AG09319 (cell line): ENCODE measurements around the gene LARP6.
"Not testable (repeated sequence)": the region's sequence is repeated elsewhere in the genome, so short reads cannot be mapped to it uniquely, and the experiment has no call there.

Source experiments
- DNase-seq: peaks from one replicate; pipeline ENCODE4 v3.0.0-alpha.2; 2010; ENCODE audit warnings: low read depth; ENCODE audit errors: extremely low read depth
- CTCF ChIP-seq: IDR thresholded peaks from 2 replicates; pipeline ENCODE4 v1.5.1; 2011; ENCODE audit warnings: low read depth, mild to moderate bottlenecking, inconsistent platforms, low read length, moderate library complexity

LARP6 gene

DNA sequence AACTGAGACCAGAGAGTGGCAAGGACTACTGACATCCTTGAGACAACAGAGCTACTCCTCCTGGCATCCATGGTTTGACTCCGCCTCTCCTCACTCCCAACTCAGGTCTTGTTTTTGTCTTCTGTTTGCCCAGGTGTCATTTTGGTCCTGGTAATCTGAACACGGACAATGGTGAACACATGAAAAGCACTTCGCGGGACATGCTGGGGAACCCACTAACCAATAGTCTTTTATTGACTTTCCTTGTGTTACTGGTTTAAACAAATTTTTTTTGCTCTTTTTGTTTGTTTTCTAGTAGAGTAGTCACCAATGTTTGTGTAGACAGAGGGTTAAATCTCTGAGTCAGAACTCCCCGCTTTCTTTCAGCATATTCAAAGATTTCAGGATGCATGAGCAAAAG lies 38.4 kb downstream of the LARP6 start:
- no peak for DNase-seq
- no peak for TF ChIP-seq CTCF

- not testable (repeated sequence) for DNase-seq
Observed at GRCh38 chr15:70815011-70815410, 38.9 kb downstream of the LARP6 start.

DNA sequence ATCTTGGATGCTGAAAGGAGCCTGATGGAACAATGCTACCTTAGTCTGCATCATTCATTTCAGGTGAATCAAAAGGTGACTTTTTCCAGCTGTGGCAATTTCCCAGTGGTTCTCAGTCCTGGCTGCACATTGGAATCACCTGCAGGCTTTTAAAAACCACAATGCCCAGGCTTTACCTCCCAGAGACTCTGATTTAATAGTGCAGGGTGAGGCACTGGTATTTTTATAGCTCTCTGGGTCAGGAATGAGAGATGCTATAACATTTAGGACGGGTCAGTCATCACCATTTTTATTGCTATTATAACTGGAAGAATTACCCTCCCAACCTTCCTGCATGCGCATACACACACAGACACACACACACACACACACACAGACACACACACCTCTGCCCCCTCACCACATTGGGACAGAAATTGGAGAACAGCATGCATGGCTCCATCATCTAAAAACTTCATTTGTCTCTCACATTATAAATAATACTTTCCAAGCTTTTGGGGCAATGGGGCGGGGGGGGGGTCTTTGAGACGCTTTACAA lies 41.1 kb downstream of the LARP6 start:
- no peak for DNase-seq
- TF ChIP-seq CTCF: no peak

DNA sequence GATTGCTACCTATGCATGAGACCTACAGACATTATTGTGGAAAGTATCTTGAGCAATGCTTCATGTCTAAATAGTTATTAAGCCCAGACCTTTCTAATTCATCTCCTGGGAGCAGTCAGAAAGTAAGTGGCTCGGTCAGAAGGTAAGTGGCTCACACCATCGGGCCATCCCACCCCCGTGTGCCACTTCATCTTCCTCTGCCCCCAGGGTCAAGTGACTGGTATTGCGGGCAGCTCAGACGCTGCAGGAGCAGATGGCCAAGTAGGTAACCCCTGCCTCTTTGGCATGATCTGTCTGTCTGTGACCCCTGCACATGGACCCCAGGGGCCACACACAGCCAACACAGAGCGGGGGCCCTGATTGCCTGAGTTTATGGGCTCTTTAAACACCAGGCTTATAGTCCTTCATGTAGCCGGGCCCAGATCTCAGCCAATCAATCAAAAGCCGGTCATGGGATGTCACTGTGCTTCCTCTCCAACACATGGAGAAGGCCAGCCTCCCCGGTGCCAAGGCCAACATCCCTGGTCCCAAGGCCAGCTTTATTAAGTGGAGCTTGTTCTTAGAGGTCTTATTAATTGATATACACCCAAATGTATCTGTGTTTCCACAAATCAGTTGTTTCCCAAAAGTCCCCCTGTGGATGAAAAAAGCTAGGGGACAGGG lies 42.9 kb downstream of the LARP6 start:
- TF ChIP-seq CTCF: no peak
- no peak for DNase-seq

GRCh38 chr15:70806992-70807712 lies 46.8 kb downstream of the LARP6 start:
- no peak for DNase-seq
- TF ChIP-seq CTCF: no peak

- not testable (repeated sequence) for DNase-seq
Observed at GRCh38 chr15:70804388-70804787, 49.6 kb downstream of the LARP6 start.

- no peak for DNase-seq
- TF ChIP-seq CTCF: no peak
Observed at GRCh38 chr15:70802629-70803028, 51.3 kb downstream of the LARP6 start.

- TF ChIP-seq CTCF: no peak
- DNase-seq: no peak
Observed at GRCh38 chr15:70801109-70801508, 52.8 kb downstream of the LARP6 start.
